Parathyroid adenoma (tissue), 2 donors: Measurements from ENCODE around the gene DCDC1.
"Not testable (repeated sequence)": the region's sequence is repeated elsewhere in the genome, so short reads cannot be mapped to it uniquely, and the experiment has no call there.

Source experiments
- H2AFZ ChIP-seq: fragments of 300-600 bp; sonication (generic); one replicate; pipeline ENCODE4 v1.7.0; 2017; ENCODE audit warnings: antibody characterized with exemption, mild to moderate bottlenecking
- H3K27ac ChIP-seq: fragments of 300-600 bp; sonication (generic); one replicate; pipeline ENCODE4 v1.7.0; 2017
- H3K27me3 ChIP-seq: fragments of 300-600 bp; sonication (generic); one replicate; pipeline ENCODE4 v1.7.0; 2017; ENCODE audit warnings: low read length; ENCODE audit not compliant: control insufficient read depth, insufficient read depth
- H3K36me3 ChIP-seq: fragments of 300-600 bp; sonication (generic); one replicate; pipeline ENCODE4 v1.7.0; 2017; ENCODE audit warnings: low read length; ENCODE audit not compliant: control insufficient read depth, insufficient read depth
- H3K4me1 ChIP-seq: fragments of 300-600 bp; sonication (generic); one replicate; pipeline ENCODE4 v1.7.0; 2017; ENCODE audit warnings: control low read depth
- H3K4me2 ChIP-seq: fragments of 300-600 bp; sonication (generic); one replicate; pipeline ENCODE4 v1.7.0; 2017; ENCODE audit warnings: low read length
- H3K4me3 ChIP-seq: fragments of 300-600 bp; sonication (generic); one replicate; pipeline ENCODE4 v1.7.0; 2017; ENCODE audit warnings: low read depth, low read length
- H3K79me2 ChIP-seq: fragments of 300-600 bp; sonication (generic); one replicate; pipeline ENCODE4 v1.7.0; 2017; ENCODE audit warnings: control low read depth
- H3K9ac ChIP-seq: fragments of 300-600 bp; sonication (generic); one replicate; pipeline ENCODE4 v1.7.0; 2017; ENCODE audit warnings: mild to moderate bottlenecking
- H3K9me3 ChIP-seq: fragments of 300-600 bp; sonication (generic); one replicate; pipeline ENCODE4 v1.7.0; 2017; ENCODE audit warnings: low read length; ENCODE audit not compliant: control insufficient read depth
- TF ChIP-seq, protein P1 (sequence below): fragments of 300-600 bp; sonication (generic); IDR thresholded peaks from one replicate; pipeline ENCODE4 v1.7.0; 2017; ENCODE audit warnings: antibody characterized with exemption, mild to moderate bottlenecking
- donor health status: primary hyperparathyroidism.

The DCDC1 gene

DNA sequence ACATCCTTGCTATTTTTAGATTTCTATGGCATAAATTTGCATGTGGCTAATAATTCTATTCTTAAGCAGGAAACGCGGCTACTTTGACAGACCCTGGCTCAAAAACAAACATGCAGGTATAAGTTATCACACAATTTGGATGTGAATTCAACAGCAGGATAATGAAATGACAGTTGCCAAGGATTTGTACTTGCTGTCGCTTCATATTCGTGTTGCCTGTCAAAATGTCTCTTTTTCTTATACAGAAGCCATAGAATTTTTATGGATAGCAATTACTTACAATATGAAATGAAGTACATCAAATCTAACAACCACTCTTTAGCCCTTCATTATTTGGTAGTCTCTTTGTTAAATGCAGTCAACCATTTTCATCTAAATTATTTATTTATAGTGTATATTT lies 46.4 kb downstream of the DCDC1 start:
- no peaks in the 10 kb centered on the region for H3K9me3 ChIP-seq
- no peak overlapping the region for H3K4me3 ChIP-seq
- no peaks in the 10 kb centered on the region for H3K79me2 ChIP-seq
- TF ChIP-seq, protein P1, sequence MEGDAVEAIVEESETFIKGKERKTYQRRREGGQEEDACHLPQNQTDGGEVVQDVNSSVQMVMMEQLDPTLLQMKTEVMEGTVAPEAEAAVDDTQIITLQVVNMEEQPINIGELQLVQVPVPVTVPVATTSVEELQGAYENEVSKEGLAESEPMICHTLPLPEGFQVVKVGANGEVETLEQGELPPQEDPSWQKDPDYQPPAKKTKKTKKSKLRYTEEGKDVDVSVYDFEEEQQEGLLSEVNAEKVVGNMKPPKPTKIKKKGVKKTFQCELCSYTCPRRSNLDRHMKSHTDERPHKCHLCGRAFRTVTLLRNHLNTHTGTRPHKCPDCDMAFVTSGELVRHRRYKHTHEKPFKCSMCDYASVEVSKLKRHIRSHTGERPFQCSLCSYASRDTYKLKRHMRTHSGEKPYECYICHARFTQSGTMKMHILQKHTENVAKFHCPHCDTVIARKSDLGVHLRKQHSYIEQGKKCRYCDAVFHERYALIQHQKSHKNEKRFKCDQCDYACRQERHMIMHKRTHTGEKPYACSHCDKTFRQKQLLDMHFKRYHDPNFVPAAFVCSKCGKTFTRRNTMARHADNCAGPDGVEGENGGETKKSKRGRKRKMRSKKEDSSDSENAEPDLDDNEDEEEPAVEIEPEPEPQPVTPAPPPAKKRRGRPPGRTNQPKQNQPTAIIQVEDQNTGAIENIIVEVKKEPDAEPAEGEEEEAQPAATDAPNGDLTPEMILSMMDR: no peak
- no peaks in the 10 kb centered on the region for H3K27me3 ChIP-seq
- no peak overlapping the region for H3K4me2 ChIP-seq
- no peak overlapping the region for H2AFZ ChIP-seq
- H3K9ac ChIP-seq: no peak overlapping the region
- no peaks in the 10 kb centered on the region for H3K36me3 ChIP-seq
- H3K27ac ChIP-seq: no peak overlapping the region
- H3K4me1 ChIP-seq: no peaks in the 10 kb centered on the region

DNA sequence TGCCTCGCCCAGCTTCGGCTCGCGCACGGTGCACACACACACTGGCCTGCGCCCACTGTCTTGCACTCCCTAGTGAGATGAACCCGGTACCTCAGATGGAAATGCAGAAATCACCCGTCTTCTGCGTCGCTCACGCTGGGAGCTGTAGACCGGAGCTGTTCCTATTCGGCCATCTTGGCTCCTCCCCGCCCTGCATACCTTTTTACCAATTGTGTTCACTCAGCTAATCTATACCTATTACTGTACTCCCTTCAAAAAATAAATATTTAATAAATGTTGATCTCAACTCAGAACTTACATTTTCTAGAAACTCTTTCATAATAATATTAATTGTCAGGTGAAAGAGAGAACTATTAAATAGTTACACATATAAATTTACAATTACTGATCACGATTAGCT lies 48.0 kb downstream of the DCDC1 start:
- H3K9ac ChIP-seq, H3K9me3 ChIP-seq, H3K4me1 ChIP-seq, H3K4me2 ChIP-seq, H2AFZ ChIP-seq, H3K36me3 ChIP-seq, H3K79me2 ChIP-seq, H3K4me3 ChIP-seq, H3K27ac ChIP-seq, H3K27me3 ChIP-seq: not testable (repeated sequence)

DNA sequence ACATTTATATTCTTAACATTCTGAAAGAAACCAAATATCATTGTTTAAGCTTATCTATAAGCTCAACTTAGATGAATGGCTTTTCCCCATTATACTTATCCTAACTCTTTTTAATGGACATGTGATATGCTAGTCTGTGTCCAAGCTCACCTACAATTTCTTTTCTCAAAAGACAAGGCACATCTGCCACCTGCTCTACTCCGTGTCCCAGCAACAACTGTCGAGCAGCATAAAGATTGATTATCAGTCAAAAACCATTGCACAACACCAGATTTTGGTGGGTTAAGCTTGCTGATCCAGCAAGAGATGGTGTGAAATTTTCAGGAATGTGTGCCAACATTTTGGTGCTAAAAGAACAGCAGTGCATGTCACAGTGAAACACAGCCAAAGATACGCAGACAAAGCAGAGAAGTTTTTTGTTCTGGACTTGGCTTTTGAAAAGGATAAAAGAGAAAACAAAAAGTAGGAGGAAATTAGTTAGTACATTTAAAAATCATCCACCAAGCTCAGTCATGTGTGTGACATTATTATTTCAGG lies 65.8 kb downstream of the DCDC1 start:
- Histone ChIP-seq H3K27ac (no peak overlapping the region), H2AFZ (no peak overlapping the region), H3K4me1 (no peaks in the 10 kb centered on the region), H3K9me3 (no peaks in the 10 kb centered on the region), H3K36me3 (no peaks in the 10 kb centered on the region), H3K4me3 (no peak overlapping the region), H3K27me3 (no peaks in the 10 kb centered on the region), H3K4me2 (no peak overlapping the region), H3K79me2 (no peaks in the 10 kb centered on the region), H3K9ac (no peak overlapping the region)
- TF ChIP-seq, protein P1: no peak

DNA sequence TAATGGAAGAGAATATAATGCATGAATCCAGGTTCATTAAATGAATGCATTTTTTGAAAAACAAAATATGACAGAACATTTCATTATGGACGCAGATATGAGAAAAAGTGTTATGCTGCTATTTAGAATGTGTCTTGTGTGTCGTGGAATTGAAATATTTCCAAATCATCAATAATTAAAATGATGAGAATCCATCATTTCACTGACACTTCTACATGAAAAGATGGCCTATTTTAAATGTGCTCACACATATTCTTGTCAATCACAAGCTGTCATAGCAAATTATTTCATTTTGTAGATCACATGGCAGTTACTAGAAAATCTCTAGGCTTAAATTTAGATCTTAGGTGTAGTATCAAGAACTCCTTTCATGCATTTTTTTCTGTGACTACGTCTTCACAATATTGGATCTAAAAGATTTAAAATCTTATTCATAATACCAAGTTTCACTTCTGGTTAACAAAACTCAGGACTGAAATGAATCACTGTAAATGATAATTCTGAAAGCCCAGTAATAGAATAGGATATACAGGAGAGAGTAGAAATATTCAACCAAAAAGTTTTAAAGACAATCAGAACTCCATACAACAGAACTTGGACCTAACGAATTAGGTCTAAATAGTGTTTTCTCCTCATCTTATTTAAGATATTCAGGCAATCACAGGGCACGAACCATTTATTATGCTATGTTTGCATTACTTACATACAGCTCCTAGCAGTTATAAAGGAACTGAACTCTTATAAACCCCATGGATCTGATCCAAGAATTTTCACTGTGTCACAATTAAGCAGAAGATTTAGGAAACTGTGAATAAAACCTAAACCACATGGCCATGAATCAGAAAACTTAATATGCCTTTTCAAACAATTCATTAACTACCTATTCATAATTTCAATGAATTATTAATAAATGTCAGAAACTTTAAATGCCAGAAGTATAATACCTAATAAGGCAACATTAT lies 67.7 kb downstream of the DCDC1 start:
- H3K4me3 ChIP-seq: no peak overlapping the region
- no peak overlapping the region for H3K4me2 ChIP-seq
- H3K79me2 ChIP-seq: no peaks in the 10 kb centered on the region
- no peaks in the 10 kb centered on the region for H3K9me3 ChIP-seq
- H2AFZ ChIP-seq: no peak overlapping the region
- no peaks in the 10 kb centered on the region for H3K4me1 ChIP-seq
- H3K27me3 ChIP-seq: no peaks in the 10 kb centered on the region
- no peak overlapping the region for H3K27ac ChIP-seq
- no peaks in the 10 kb centered on the region for H3K36me3 ChIP-seq
- no peak overlapping the region for H3K9ac ChIP-seq
- TF ChIP-seq, protein P1: no peak

DNA sequence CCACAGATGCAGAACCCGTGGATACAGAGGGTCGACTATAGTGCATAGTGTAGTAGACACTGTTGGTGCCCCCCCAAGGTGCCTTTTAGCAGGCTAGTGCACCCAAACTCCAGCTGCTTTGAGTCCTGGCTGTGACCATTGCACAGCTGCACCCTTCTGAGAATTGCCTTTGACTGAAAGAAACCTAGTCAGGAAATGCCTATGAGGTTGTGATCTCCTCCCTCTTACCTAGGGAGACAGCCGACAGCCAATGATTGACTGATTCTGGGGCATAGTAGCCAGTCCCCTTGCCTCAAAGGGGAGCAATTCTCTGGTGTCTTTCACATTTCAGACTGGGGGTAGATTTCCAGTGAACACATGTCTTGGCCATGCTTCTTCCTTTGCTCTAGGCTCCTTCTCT lies 74.2 kb downstream of the DCDC1 start:
- Histone ChIP-seq H3K9ac (no peak overlapping the region), H3K79me2 (no peaks in the 10 kb centered on the region), H3K4me2 (no peak overlapping the region), H3K27me3 (no peaks in the 10 kb centered on the region), H2AFZ (no peak overlapping the region), H3K4me1 (no peaks in the 10 kb centered on the region), H3K27ac (no peak overlapping the region), H3K9me3 (no peaks in the 10 kb centered on the region), H3K36me3 (no peaks in the 10 kb centered on the region), H3K4me3 (no peak overlapping the region)
- TF ChIP-seq, protein P1: no peak

DNA sequence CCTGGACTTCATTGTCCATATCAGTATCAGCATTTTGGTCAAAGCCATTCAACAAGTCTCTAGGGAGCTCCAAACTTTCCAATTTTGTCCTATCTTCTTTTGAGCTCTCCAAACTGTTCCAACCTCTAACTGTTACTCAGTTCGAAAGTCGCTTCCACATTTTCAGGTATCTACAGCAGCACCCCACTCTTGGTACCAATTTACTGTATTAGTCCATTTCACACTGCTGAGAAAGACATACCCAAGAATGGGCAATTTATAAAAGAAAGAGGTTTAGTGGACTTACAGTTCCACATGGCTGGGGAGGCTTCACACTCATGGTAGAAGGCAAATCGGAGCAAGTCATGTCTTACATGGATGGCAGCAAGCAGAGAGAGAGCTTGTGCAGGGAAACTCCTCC lies 96.0 kb downstream of the DCDC1 start:
- H3K4me3 ChIP-seq, H3K27ac ChIP-seq, H3K4me2 ChIP-seq, H3K27me3 ChIP-seq, H3K36me3 ChIP-seq, H2AFZ ChIP-seq, H3K4me1 ChIP-seq, H3K9me3 ChIP-seq, H3K9ac ChIP-seq, H3K79me2 ChIP-seq: not testable (repeated sequence)
